Umbilical cord (tissue), 2 donors: ENCODE data around the gene MEAF6. TPM values are rescaled to one million over a fixed set of nuclear protein-coding genes. Genes with fewer than 3 reads are reported as not detected.
A peak's percentile ranks its signal among the peaks of the same experiment; 100 is the strongest.
"Not testable (repeated sequence)": the region's sequence is repeated elsewhere in the genome, so short reads cannot be mapped to it uniquely, and the experiment has no call there.

ENCODE experiments used
- DNase-seq: peaks from one replicate; pipeline ENCODE4 v3.0.0-alpha.2; 2015; ENCODE audit warnings: low spot score
- total RNA-seq: library from RNA; depleted of rRNA; stranded (reverse); fragments of >200 nt; gene quantifications from one replicate; pipeline ENCODE4 v1.2.3, GENCODE V29; 2014; ENCODE audit warnings: low replicate concordance; ENCODE audit not compliant: insufficient read depth

Gene MEAF6
- 57.8 TPM for total RNA-seq

GRCh38 chr1:37514350-37515184 is at the start of gene MEAF6:
TSS of gene MEAF6 (minus strand) at chr1:37514766. CDS start at chr1:37514746, 20 bp downstream.
- peak; percentile 88 for DNase-seq

GRCh38 chr1:37562984-37563383 is 48.4 kb upstream of the MEAF6 start:
- DNase-seq, result no peak

GRCh38 chr1:37561133-37562132 is 46.9 kb upstream of the MEAF6 start:
- no peak for DNase-seq

GRCh38 chr1:37560401-37561132 is 46.0 kb upstream of the MEAF6 start:
- no peak for DNase-seq

- DNase-seq, result not testable (repeated sequence)
These were observed 45.4 kb upstream of the MEAF6 start for GRCh38 chr1:37559957-37560379.

GRCh38 chr1:37559080-37559479 is 44.5 kb upstream of the MEAF6 start:
- DNase-seq, result no peak

- no peak for DNase-seq
These were observed 43.8 kb upstream of the MEAF6 start for GRCh38 chr1:37558411-37558810.

- DNase-seq, result no peak
These were observed 42.8 kb upstream of the MEAF6 start for GRCh38 chr1:37557402-37557801.

- DNase-seq, result peak; percentile 86
These were observed 42.2 kb upstream of the MEAF6 start, which contains the start of gene DNALI1 for GRCh38 chr1:37556712-37557196. TSS of gene DNALI1 (plus strand) at chr1:37556940. CDS start at chr1:37556995, 55 bp downstream.

GRCh38 chr1:37553927-37554808 is 39.6 kb upstream of the MEAF6 start, which contains the start of gene SNIP1:
TSS of gene SNIP1 (minus strand) at chr1:37554293. CDS start at chr1:37554229, 64 bp downstream.
- DNase-seq, result peak; percentile 98

- no peak for DNase-seq
These were observed 39.0 kb upstream of the MEAF6 start for GRCh38 chr1:37553598-37553926.

- no peak for DNase-seq
These were observed 34.8 kb upstream of the MEAF6 start for GRCh38 chr1:37549341-37549740.

- no peak for DNase-seq
These were observed 30.5 kb upstream of the MEAF6 start for GRCh38 chr1:37545019-37545418.

GRCh38 chr1:37544530-37544929 is 30.0 kb upstream of the MEAF6 start:
- no peak for DNase-seq

GRCh38 chr1:37540036-37540785 is 25.6 kb upstream of the MEAF6 start:
- no peak for DNase-seq

GRCh38 chr1:37539154-37539553 is 24.6 kb upstream of the MEAF6 start:
- DNase-seq, result not testable (repeated sequence)

- no peak for DNase-seq
These were observed 22.8 kb upstream of the MEAF6 start for GRCh38 chr1:37537378-37537777.

GRCh38 chr1:37533317-37534093 is 18.9 kb upstream of the MEAF6 start:
- no peak for DNase-seq
